GM12878 (cell line): Measurements from ENCODE around the gene NCF4. TPM values are rescaled to one million over a fixed set of nuclear protein-coding genes. Genes with fewer than 3 reads are reported as not detected.

ENCODE experiments used
- ATAC-seq: fragments of 200-7000 bp; cut with Tn5 transposase; 3 replicates; pipeline ENCODE4 v1.9.1; 2020; ENCODE audit warnings: mild to moderate bottlenecking, moderate library complexity
- BruUV-seq: library from RNA; stranded (reverse); fragments of 400-500 nt; replicated peaks from 2 replicates; lab custom pipeline; 2021; lab: Mats Ljungman, UMichigan
- CTCF ChIA-PET: fragments of 300-600 bp; sonication (Branson Sonifier 250); formaldehyde crosslinking; extraction: SDS; loops from one replicate; lab custom pipeline; 2021; ENCODE audit warnings: inconsistent platforms; lab: Yijun Ruan, JAX
- POLR2A ChIA-PET: fragments of 350-600 bp; formaldehyde crosslinking; extraction: SDS; loops from one replicate; lab custom pipeline; 2021; ENCODE audit warnings: inconsistent platforms; lab: Charles Lee
- RAD21 ChIA-PET: fragments of 300-600 bp; sonication (Branson Sonifier 250); formaldehyde crosslinking; loops from one replicate; lab custom pipeline; 2023; ENCODE audit warnings: antibody characterized with exemption; ENCODE audit not compliant: unreplicated experiment; lab: Charles Lee
- SMC1A ChIA-PET: fragments of 300-600 bp; sonication (Branson Sonifier 250); formaldehyde crosslinking; loops from one replicate; lab custom pipeline; 2023; ENCODE audit not compliant: unreplicated experiment, uncharacterized antibody; lab: Charles Lee
- DNase-seq: peaks from one replicate; pipeline ENCODE4 v3.0.0-alpha.2; 2011; ENCODE audit warnings: low read depth, low spot score
- FAIRE-seq: peaks from 3 replicates; lab custom pipeline; 2011; peaks lifted over from hg19 to GRCh38; lab: Jason Lieb, UNC
- H2AFZ ChIP-seq: 2 replicates; pipeline ENCODE4 v1.6.0; 2011; ENCODE audit warnings: low read depth, low read length, control low read depth; ENCODE audit not compliant: control insufficient read depth
- H3K27ac ChIP-seq: 2 replicates; pipeline ENCODE4 v1.5.1; 2011; ENCODE audit warnings: control low read depth; ENCODE audit not compliant: control insufficient read depth, insufficient read depth
- H3K27me3 ChIP-seq, 2 experiments: replicated peaks in 1 of 2; 2 replicates each; pipeline versions ENCODE4 v1.6.0 to v1.6.1; 2011; ENCODE audit warnings: low read length in 1 of 2; ENCODE audit not compliant: control insufficient read depth in 2 of 2, insufficient read depth in 2 of 2
- H3K36me3 ChIP-seq, 2 experiments: 2 replicates each; pipeline ENCODE4 v1.5.1; 2011; ENCODE audit warnings: low read length in 1 of 2; ENCODE audit not compliant: control insufficient read depth in 2 of 2, insufficient read depth in 2 of 2
- H3K4me1 ChIP-seq: 2 replicates; pipeline ENCODE4 v1.6.1; 2011; ENCODE audit warnings: mild to moderate bottlenecking, low read length, moderate library complexity, mixed read lengths; ENCODE audit not compliant: control insufficient read depth, insufficient read depth
- H3K4me2 ChIP-seq: 2 replicates; pipeline ENCODE4 v1.6.0; 2011; ENCODE audit warnings: control low read depth; ENCODE audit not compliant: control insufficient read depth, insufficient read depth
- H3K4me3 ChIP-seq: fragments of 200-600 bp; sonication (generic); 2 replicates; pipeline ENCODE4 v1.5.1; 2016
- H3K79me2 ChIP-seq: 2 replicates; pipeline ENCODE4 v1.6.0; 2011; ENCODE audit warnings: low read length; ENCODE audit not compliant: control insufficient read depth, insufficient read depth
- H3K9ac ChIP-seq: 2 replicates; pipeline ENCODE4 v1.8.0; 2011; ENCODE audit warnings: low read length, control low read depth, mixed read lengths; ENCODE audit not compliant: control insufficient read depth, insufficient read depth
- H3K9me3 ChIP-seq: replicated peaks from 3 replicates; pipeline ENCODE4 v1.5.1; 2011; ENCODE audit warnings: mild to moderate bottlenecking, low read length; ENCODE audit not compliant: control insufficient read depth, insufficient read depth
- H4K20me1 ChIP-seq: 2 replicates; pipeline ENCODE4 v1.6.0; 2011; ENCODE audit not compliant: control insufficient read depth, insufficient read depth
- ATF7 ChIP-seq: fragments of 450-650 bp; IDR thresholded peaks from 2 replicates; pipeline ENCODE4 v1.6.1; 2016; ENCODE audit warnings: low read depth, mild to moderate bottlenecking
- BHLHE40 ChIP-seq, 2 experiments: fragments of 450-650 bp in 1 of 2; IDR thresholded peaks; 2 replicates each; pipeline ENCODE4 v1.6.1; 2011 to 2017; ENCODE audit warnings: low read depth in 2 of 2, borderline replicate concordance in 1 of 2, improper control_type of control experiment in 1 of 2, low read length in 1 of 2, mild to moderate bottlenecking in 1 of 2
- CHD4 ChIP-seq: fragments of 200-600 bp; sonication (generic); IDR thresholded peaks from 2 replicates; pipeline ENCODE4 v1.6.1; 2016; ENCODE audit warnings: mild to moderate bottlenecking
- RUNX3 ChIP-seq: IDR thresholded peaks from 2 replicates; pipeline ENCODE4 v1.6.1; 2012; ENCODE audit warnings: low read length, inconsistent platforms
- TBL1XR1 ChIP-seq: IDR thresholded peaks from 2 replicates; pipeline ENCODE4 v1.6.1; 2012; ENCODE audit warnings: low read depth, low read length, improper control_type of control experiment
- WGBS: methylation state at CpG from one replicate; pipeline ENCODE4 v1.1.6; 2016; ENCODE audit warnings: low lambda C conversion rate; ENCODE audit not compliant: insufficient replicate concordance, insufficient coverage; ENCODE audit errors: missing lambda C conversion rate; 5-methylcytosine and 5-hydroxymethylcytosine counted together
- in situ Hi-C: fragments of 300-500 bp; cut with MboI; formaldehyde crosslinking; loops from 9 replicates; pipeline ENCODE4 v1.14.3; 2018; ENCODE audit warnings: mixed read lengths
- intact Hi-C: fragments of 100-400 bp; cut with micrococcal nuclease; formaldehyde crosslinking; loops from one replicate; pipeline ENCODE4 v1.14.2; 2022; ENCODE audit not compliant: unreplicated experiment
- polyA plus RNA-seq, 11 experiments: library from polyadenylated mRNA; depleted of rRNA in 4 of 11; unstranded in 6 of 11; stranded (reverse) in 5 of 11; fragments of >200 nt; fragmentation: Nextera tagmentation in 4 of 11; fragmentation: Illumina TruSeq in 1 of 11; extraction: Ambion mirVana in 4 of 11; extraction: Trizol in 1 of 11; gene quantifications; 1 replicate in 1 of 11; 2 replicates in 10 of 11; pipeline versions ENCODE4 v1.2.1 to v1.2.3, GENCODE V29; 2011 to 2016; ENCODE audit warnings: inconsistent platforms in 2 of 11, missing spikeins in 2 of 11, low read depth in 1 of 11
- total RNA-seq, 4 experiments: library from RNA; depleted of rRNA in 3 of 4; stranded (reverse); fragments of >200 nt in 3 of 4; fragmentation: Illumina TruSeq in 1 of 4; extraction: Trizol in 1 of 4; gene quantifications; 2 replicates each; pipeline versions ENCODE4 v1.2.1 to v1.2.3, GENCODE V29; 2013 to 2021
- TF ChIP-seq, protein P1 (sequence below): fragments of 450-650 bp; formaldehyde crosslinking; IDR thresholded peaks from 2 replicates; pipeline ENCODE4 v1.4.0; 2020; ENCODE audit warnings: mild to moderate bottlenecking, moderate library complexity
- TF ChIP-seq, protein P2 (sequence below): fragments of 450-650 bp; IDR thresholded peaks from 2 replicates; pipeline ENCODE4 v1.6.1; 2014; ENCODE audit warnings: mild to moderate bottlenecking
- TF ChIP-seq, protein P3 (sequence below): IDR thresholded peaks from 2 replicates; pipeline ENCODE4 v1.6.1; 2011; ENCODE audit warnings: borderline replicate concordance, low read depth, mild to moderate bottlenecking, moderate library complexity, low read length; ENCODE audit not compliant: insufficient read depth, poor library complexity, severe bottlenecking

The NCF4 gene
- total and polyA plus RNA-seq, 10 of the 15 experiments (the other 5 are each of a cell fraction or from before 2014, with no cell fraction given): 22.9 to 136 (median 72.5) TPM

DNA sequence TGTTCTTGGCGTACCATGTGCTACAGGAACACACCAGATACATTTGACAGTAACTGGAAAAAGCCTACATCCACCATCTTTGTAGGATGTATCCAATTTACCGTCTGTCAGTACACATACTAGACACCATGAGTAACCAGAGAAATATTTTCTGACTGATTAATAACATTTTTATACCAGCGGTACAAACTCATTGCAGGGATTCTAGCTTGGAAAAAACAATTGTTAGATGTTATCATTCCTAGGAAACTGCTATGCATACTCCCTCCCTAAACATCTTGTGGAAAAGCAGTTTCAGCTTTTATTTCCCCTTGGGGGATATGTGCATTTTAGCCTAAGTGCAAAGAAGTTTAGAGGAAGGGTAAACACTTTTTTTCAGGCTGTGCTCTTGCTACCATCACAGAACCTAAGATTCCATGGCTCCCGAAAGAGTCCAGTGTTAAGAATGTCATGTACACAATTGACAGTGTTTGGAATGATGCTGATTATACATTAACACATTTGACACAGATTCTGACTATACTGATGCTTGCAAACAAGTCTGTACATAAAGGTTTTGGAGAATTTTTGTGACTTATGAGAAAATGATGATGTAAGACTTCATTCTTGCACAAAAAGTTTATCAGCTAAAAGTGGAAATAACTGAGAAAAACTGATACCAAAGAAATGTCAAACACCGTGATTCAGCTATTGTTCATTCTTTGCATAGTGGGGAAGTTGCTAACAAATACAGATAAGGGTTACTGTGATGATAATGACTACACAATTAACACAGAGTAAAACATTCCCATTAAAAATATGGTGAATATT lies 23.7 kb downstream of the NCF4 start (continued):
- TF ChIP-seq, protein P1, sequence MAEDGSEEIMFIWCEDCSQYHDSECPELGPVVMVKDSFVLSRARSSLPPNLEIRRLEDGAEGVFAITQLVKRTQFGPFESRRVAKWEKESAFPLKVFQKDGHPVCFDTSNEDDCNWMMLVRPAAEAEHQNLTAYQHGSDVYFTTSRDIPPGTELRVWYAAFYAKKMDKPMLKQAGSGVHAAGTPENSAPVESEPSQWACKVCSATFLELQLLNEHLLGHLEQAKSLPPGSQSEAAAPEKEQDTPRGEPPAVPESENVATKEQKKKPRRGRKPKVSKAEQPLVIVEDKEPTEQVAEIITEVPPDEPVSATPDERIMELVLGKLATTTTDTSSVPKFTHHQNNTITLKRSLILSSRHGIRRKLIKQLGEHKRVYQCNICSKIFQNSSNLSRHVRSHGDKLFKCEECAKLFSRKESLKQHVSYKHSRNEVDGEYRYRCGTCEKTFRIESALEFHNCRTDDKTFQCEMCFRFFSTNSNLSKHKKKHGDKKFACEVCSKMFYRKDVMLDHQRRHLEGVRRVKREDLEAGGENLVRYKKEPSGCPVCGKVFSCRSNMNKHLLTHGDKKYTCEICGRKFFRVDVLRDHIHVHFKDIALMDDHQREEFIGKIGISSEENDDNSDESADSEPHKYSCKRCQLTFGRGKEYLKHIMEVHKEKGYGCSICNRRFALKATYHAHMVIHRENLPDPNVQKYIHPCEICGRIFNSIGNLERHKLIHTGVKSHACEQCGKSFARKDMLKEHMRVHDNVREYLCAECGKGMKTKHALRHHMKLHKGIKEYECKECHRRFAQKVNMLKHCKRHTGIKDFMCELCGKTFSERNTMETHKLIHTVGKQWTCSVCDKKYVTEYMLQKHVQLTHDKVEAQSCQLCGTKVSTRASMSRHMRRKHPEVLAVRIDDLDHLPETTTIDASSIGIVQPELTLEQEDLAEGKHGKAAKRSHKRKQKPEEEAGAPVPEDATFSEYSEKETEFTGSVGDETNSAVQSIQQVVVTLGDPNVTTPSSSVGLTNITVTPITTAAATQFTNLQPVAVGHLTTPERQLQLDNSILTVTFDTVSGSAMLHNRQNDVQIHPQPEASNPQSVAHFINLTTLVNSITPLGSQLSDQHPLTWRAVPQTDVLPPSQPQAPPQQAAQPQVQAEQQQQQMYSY: no peak
- TF ChIP-seq, all 136 proteins: peak for 0

DNA sequence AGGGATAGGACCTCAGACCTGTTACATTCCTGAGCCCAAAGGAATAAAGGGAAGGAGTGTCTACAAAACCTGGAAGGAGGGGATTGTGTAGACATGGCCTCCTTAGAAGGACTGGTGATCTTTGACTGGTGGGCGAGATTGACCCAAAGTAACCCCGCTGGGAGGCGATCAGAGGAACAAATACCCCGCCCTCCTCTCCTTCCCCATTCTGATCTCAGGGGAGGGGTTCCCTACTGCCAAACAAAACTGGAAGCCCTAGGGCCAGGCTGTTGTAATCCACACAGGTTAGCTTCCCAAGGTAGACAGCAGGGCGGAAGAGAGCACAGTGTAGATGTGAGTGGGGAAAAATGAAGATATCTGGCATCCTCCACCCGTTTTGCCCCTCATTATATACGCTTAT lies 24.7 kb downstream of the NCF4 start:
- 58% methylated on average over 7 of the region's 7 CpGs for WGBS
- no peaks in the 10 kb centered on the region for H3K4me1 ChIP-seq
- no peaks in the 10 kb centered on the region for H4K20me1 ChIP-seq
- no peak overlapping the region for H2AFZ ChIP-seq
- no peaks in the 10 kb centered on the region for H3K27me3 ChIP-seq
- no peak for DNase-seq
- BruUV-seq: no TSS peak
- ChIA-PET RAD21 (no interaction called here), POLR2A (interaction anchor here (1.5 kb wide), 1 partner anchor 8 kb away, joined by 3 read pairs; no protein-coding TSS in a partner anchor), CTCF (interaction anchor here (1.8 kb wide), 1 partner anchor 29 kb away, joined by 7 read pairs; no protein-coding TSS in a partner anchor), SMC1A (interaction anchor here (2.5 to 3.1 kb wide), 2 partner anchors 14 to 29 kb away, joined by 7 to 9 read pairs; no protein-coding TSS in a partner anchor)
- H3K36me3 ChIP-seq: no peaks in the 10 kb centered on the region
- in situ Hi-C loops: no loop called here
- no peak for TF ChIP-seq CHD4
- TF ChIP-seq RUNX3: no peak
- TF ChIP-seq, protein P2, sequence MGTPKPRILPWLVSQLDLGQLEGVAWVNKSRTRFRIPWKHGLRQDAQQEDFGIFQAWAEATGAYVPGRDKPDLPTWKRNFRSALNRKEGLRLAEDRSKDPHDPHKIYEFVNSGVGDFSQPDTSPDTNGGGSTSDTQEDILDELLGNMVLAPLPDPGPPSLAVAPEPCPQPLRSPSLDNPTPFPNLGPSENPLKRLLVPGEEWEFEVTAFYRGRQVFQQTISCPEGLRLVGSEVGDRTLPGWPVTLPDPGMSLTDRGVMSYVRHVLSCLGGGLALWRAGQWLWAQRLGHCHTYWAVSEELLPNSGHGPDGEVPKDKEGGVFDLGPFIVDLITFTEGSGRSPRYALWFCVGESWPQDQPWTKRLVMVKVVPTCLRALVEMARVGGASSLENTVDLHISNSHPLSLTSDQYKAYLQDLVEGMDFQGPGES: no peak
- TF ChIP-seq TBL1XR1: no peak
- TF ChIP-seq ATF7: no peak
- no peak for TF ChIP-seq BHLHE40 (IDR thresholded peaks at IDR 0.05; ENCODE audit: borderline replicate concordance in 1 of 2, low read depth in 2 of 2, low read length in 1 of 2)
- TF ChIP-seq, protein P3, sequence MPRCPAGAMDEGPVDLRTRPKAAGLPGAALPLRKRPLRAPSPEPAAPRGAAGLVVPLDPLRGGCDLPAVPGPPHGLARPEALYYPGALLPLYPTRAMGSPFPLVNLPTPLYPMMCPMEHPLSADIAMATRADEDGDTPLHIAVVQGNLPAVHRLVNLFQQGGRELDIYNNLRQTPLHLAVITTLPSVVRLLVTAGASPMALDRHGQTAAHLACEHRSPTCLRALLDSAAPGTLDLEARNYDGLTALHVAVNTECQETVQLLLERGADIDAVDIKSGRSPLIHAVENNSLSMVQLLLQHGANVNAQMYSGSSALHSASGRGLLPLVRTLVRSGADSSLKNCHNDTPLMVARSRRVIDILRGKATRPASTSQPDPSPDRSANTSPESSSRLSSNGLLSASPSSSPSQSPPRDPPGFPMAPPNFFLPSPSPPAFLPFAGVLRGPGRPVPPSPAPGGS: no peak
- no peak for FAIRE-seq
- no peak overlapping the region for H3K9ac ChIP-seq
- H3K4me3 ChIP-seq: no peak overlapping the region
- no peak overlapping the region for H3K4me2 ChIP-seq
- intact Hi-C loops: no loop called here
- no peaks in the 10 kb centered on the region for H3K79me2 ChIP-seq
- no peak overlapping the region for H3K27ac ChIP-seq
- peaks cover 5% of the 10 kb centered on the region; the same call in 2 of the 3 replicates for H3K9me3 ChIP-seq
- ATAC-seq: no peak
